ENCODE results near the gene KLHDC7A.

GRCh38 chr1:18529714-18530113, 49.0 kb downstream of the KLHDC7A start:
- TF ChIP-seq CTCF (conservative IDR thresholded peaks at IDR 0.05; ENCODE audit: low read length) (no peak), EZH2phosphoT487 (IDR thresholded peaks at IDR 0.05; ENCODE audit: borderline replicate concordance) (no peak)

All from Loucy (cell line).